Neutrophil (primary cell): Measurements from ENCODE around the gene CD6.

Experiments
- H3K27ac ChIP-seq: fragments of 200-600 bp; sonication (generic); 2 replicates; pipeline ENCODE4 v1.5.1; 2016; ENCODE audit warnings: mild to moderate bottlenecking, moderate library complexity
- H3K27me3 ChIP-seq: fragments of 200-600 bp; sonication (generic); 2 replicates; pipeline ENCODE4 v1.6.0; 2016; ENCODE audit warnings: mild to moderate bottlenecking
- H3K36me3 ChIP-seq: fragments of 200-600 bp; sonication (generic); 2 replicates; pipeline ENCODE4 v1.5.1; 2017
- H3K4me1 ChIP-seq, 2 experiments: fragments of 200-600 bp in 1 of 2; sonication (generic) in 1 of 2; 1 replicate in 1 of 2; 2 replicates in 1 of 2; pipeline versions ENCODE4 v1.5.1 to v1.6.1; 2013 to 2016; ENCODE audit warnings: low read depth in 1 of 2, low read length in 1 of 2, mild to moderate bottlenecking in 1 of 2, moderate library complexity in 1 of 2; ENCODE audit not compliant: control insufficient read depth in 1 of 2, insufficient read depth in 1 of 2
- H3K4me3 ChIP-seq, 2 experiments: fragments of 200-600 bp in 1 of 2; sonication (generic) in 1 of 2; 1 replicate in 1 of 2; 2 replicates in 1 of 2; pipeline ENCODE4 v1.5.1; 2013 to 2016; ENCODE audit warnings: low read depth in 1 of 2, low read length in 1 of 2, mild to moderate bottlenecking in 1 of 2, moderate library complexity in 1 of 2
- H3K9me3 ChIP-seq: fragments of 200-600 bp; sonication (generic); 2 replicates; pipeline ENCODE4 v1.5.1; 2016
- CTCF ChIP-seq: fragments of 200-600 bp; sonication (generic); IDR thresholded peaks from 2 replicates; pipeline ENCODE4 v1.5.1; 2016; ENCODE audit warnings: antibody characterized with exemption

Gene CD6

GRCh38 chr11:61056571-61056970 is 85.1 kb downstream of the CD6 start:
- TF ChIP-seq CTCF, result no peak
- Histone ChIP-seq H3K27me3 (no peaks in the 10 kb centered on the region), H3K27ac (no peak overlapping the region), H3K4me1 (no peaks in the 10 kb centered on the region), H3K9me3 (no peaks in the 10 kb centered on the region), H3K4me3 (no peak overlapping the region), H3K36me3 (no peaks in the 10 kb centered on the region)

- H3K36me3 ChIP-seq, result no peaks in the 10 kb centered on the region
- H3K4me3 ChIP-seq, result no peak overlapping the region
- H3K27ac ChIP-seq, result no peak overlapping the region
- no peaks in the 10 kb centered on the region for H3K9me3 ChIP-seq
- no peaks in the 10 kb centered on the region for H3K27me3 ChIP-seq
- TF ChIP-seq CTCF, result no peak
- H3K4me1 ChIP-seq, result no peaks in the 10 kb centered on the region
Measured at GRCh38 chr11:61056981-61057380, 85.5 kb downstream of the CD6 start.

GRCh38 chr11:61057615-61058014 is 86.1 kb downstream of the CD6 start:
- Histone ChIP-seq H3K4me3 (no peak overlapping the region), H3K27me3 (no peaks in the 10 kb centered on the region), H3K36me3 (no peaks in the 10 kb centered on the region), H3K4me1 (no peaks in the 10 kb centered on the region), H3K9me3 (no peaks in the 10 kb centered on the region), H3K27ac (no peak overlapping the region)
- TF ChIP-seq CTCF, result no peak

GRCh38 chr11:61058583-61059259 is 87.2 kb downstream of the CD6 start:
- Histone ChIP-seq H3K4me3 (no peak overlapping the region), H3K9me3 (no peaks in the 10 kb centered on the region), H3K4me1 (no peaks in the 10 kb centered on the region), H3K36me3 (no peaks in the 10 kb centered on the region), H3K27ac (no peak overlapping the region), H3K27me3 (no peaks in the 10 kb centered on the region)
- TF ChIP-seq CTCF, result no peak

- H3K9me3 ChIP-seq, result no peaks in the 10 kb centered on the region
- H3K4me1 ChIP-seq, result no peaks in the 10 kb centered on the region
- no peaks in the 10 kb centered on the region for H3K36me3 ChIP-seq
- H3K27me3 ChIP-seq, result no peaks in the 10 kb centered on the region
- H3K27ac ChIP-seq, result no peak overlapping the region
- no peak overlapping the region for H3K4me3 ChIP-seq
- TF ChIP-seq CTCF, result no peak
Measured at GRCh38 chr11:61059260-61059752, 87.8 kb downstream of the CD6 start.
